ENCODE measurements around the gene AHCTF1. TPM values are rescaled to one million over a fixed set of nuclear protein-coding genes. Genes with fewer than 3 reads are reported as not detected.
"Not testable (repeated sequence)": the region's sequence is repeated elsewhere in the genome, so short reads cannot be mapped to it uniquely, and the experiment has no call there.

The AHCTF1 gene
- total and polyA plus RNA-seq, 4 donors = 7.5 to 32.4 (median 22.6) TPM

GRCh38 chr1:246897302-246897701, 34.4 kb downstream of the AHCTF1 start:
- WGBS, 2 donors = 92 to 95% methylated on average over 5 of the region's 5 CpGs
- H3K27ac ChIP-seq (ENCODE audit: low read depth in 1 of 2, low read length in 2 of 2) = no peak overlapping the region
- no peaks in the 10 kb centered on the region for H3K27me3 ChIP-seq (ENCODE audit: control insufficient read depth in 1 of 2, insufficient read depth in 2 of 2, low read length in 1 of 2)
- H3K36me3 ChIP-seq (ENCODE audit: control insufficient read depth in 1 of 2, insufficient read depth in 2 of 2, low read length in 1 of 2) = peaks cover 5 to 12% of the 10 kb centered on the region in 2 donors
- H3K9me3 ChIP-seq (ENCODE audit: control insufficient read depth, low read length) = no peaks in the 10 kb centered on the region
- no peaks in the 10 kb centered on the region for H3K4me1 ChIP-seq (ENCODE audit: control insufficient read depth in 1 of 2, insufficient read depth in 2 of 2, low read length in 2 of 2)
- no peak for ATAC-seq (ENCODE audit: low FRiP score)
- H3K4me3 ChIP-seq (ENCODE audit: low read length in 2 of 2) = no peak overlapping the region
- intact Hi-C loops (cut with DNase I) = no loop called here
- no peak for DNase-seq

GRCh38 chr1:246893191-246893939, 38.4 kb downstream of the AHCTF1 start:
- Histone ChIP-seq H3K36me3 (ENCODE audit: control insufficient read depth in 1 of 2, insufficient read depth in 2 of 2, low read length in 1 of 2) (peaks cover 5% of the 10 kb centered on the region in 2 donors), H3K4me3 (ENCODE audit: low read length in 2 of 2) (no peak overlapping the region), H3K27me3 (ENCODE audit: control insufficient read depth in 1 of 2, insufficient read depth in 2 of 2, low read length in 1 of 2) (no peaks in the 10 kb centered on the region), H3K27ac (ENCODE audit: low read depth in 1 of 2, low read length in 2 of 2) (no peak overlapping the region), H3K4me1 (ENCODE audit: control insufficient read depth in 1 of 2, insufficient read depth in 2 of 2, low read length in 2 of 2) (no peaks in the 10 kb centered on the region), H3K9me3 (ENCODE audit: control insufficient read depth, low read length) (no peaks in the 10 kb centered on the region)
- WGBS, 2 donors = 93% methylated on average over 5 of the region's 5 CpGs
- no peak for ATAC-seq (ENCODE audit: low FRiP score)
- no peak for DNase-seq
- intact Hi-C loops (cut with DNase I) = no loop called here

- intact Hi-C loops (cut with DNase I) = no loop called here
Observed at GRCh38 chr1:246891105-246891504, 40.6 kb downstream of the AHCTF1 start.

DNA sequence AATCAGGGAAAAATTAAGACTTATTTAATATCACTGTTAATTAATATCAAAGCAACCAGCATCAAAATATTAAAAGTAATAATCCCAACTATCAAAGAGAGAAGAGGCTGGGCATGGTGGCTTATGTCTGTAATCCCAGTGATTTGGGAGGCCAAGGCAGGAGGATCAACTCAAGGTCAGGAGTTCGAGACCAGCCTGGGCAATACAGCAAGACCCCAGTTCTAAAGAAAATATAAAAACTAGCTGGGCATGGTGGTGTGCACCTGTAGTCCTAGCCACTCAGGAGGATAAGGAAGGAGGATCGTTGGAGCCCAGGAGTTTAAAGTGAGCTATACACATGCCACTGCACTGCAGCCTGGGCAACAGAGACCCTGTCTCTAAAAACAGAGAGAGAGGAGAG, 43.2 kb downstream of the AHCTF1 start:
- H3K4me3 ChIP-seq (ENCODE audit: low read length in 2 of 2) = no peak overlapping the region

More at GRCh38 chr1:246891105-246891504, 40.6 kb downstream of the AHCTF1 start:
- ATAC-seq (ENCODE audit: low FRiP score) (no peak), DNase-seq (no peak)
- H3K4me1 ChIP-seq (ENCODE audit: control insufficient read depth in 1 of 2, insufficient read depth in 2 of 2, low read length in 2 of 2) = no peaks in the 10 kb centered on the region
- H3K27me3 ChIP-seq (ENCODE audit: control insufficient read depth in 1 of 2, insufficient read depth in 2 of 2, low read length in 1 of 2) = no peaks in the 10 kb centered on the region
- no peak overlapping the region for H3K27ac ChIP-seq (ENCODE audit: low read depth in 1 of 2, low read length in 2 of 2)
- no peaks in the 10 kb centered on the region for H3K9me3 ChIP-seq (ENCODE audit: control insufficient read depth, low read length)
- H3K4me3 ChIP-seq (ENCODE audit: low read length in 2 of 2) = no peak overlapping the region
- H3K36me3 ChIP-seq (ENCODE audit: control insufficient read depth in 1 of 2, insufficient read depth in 2 of 2, low read length in 1 of 2) = peaks cover 2 to 5% of the 10 kb centered on the region in 2 donors

GRCh38 chr1:246885389-246885788, 46.4 kb downstream of the AHCTF1 start:
- DNase-seq; H3K4me1 ChIP-seq (ENCODE audit: control insufficient read depth in 1 of 2, insufficient read depth in 2 of 2, low read length in 2 of 2); H3K27ac ChIP-seq (ENCODE audit: low read depth in 1 of 2, low read length in 2 of 2); intact Hi-C loops (cut with DNase I); H3K9me3 ChIP-seq (ENCODE audit: control insufficient read depth, low read length); H3K4me3 ChIP-seq (ENCODE audit: low read length in 2 of 2); ATAC-seq (ENCODE audit: low FRiP score); H3K36me3 ChIP-seq (ENCODE audit: control insufficient read depth in 1 of 2, insufficient read depth in 2 of 2, low read length in 1 of 2); H3K27me3 ChIP-seq (ENCODE audit: control insufficient read depth in 1 of 2, insufficient read depth in 2 of 2, low read length in 1 of 2): not testable (repeated sequence)
- 90% methylated on average over 5 of the region's 5 CpGs for whole genome bisulfite sequencing, 2 donors

More for the DNA sequence above, 43.2 kb downstream of the AHCTF1 start:
- Histone ChIP-seq H3K4me1 (ENCODE audit: control insufficient read depth in 1 of 2, insufficient read depth in 2 of 2, low read length in 2 of 2) (no peaks in the 10 kb centered on the region), H3K27ac (ENCODE audit: low read depth in 1 of 2, low read length in 2 of 2) (no peak overlapping the region), H3K36me3 (ENCODE audit: control insufficient read depth in 1 of 2, insufficient read depth in 2 of 2, low read length in 1 of 2) (no peaks in the 10 kb centered on the region), H3K27me3 (ENCODE audit: control insufficient read depth in 1 of 2, insufficient read depth in 2 of 2, low read length in 1 of 2) (no peaks in the 10 kb centered on the region), H3K9me3 (ENCODE audit: control insufficient read depth, low read length) (no peaks in the 10 kb centered on the region)
- WGBS, 2 donors = 96 to 98% methylated on average over 2 of the region's 2 CpGs
- DNase-seq (no peak), ATAC-seq (ENCODE audit: low FRiP score) (no peak)
- intact Hi-C loops (cut with DNase I) = no loop called here

DNA sequence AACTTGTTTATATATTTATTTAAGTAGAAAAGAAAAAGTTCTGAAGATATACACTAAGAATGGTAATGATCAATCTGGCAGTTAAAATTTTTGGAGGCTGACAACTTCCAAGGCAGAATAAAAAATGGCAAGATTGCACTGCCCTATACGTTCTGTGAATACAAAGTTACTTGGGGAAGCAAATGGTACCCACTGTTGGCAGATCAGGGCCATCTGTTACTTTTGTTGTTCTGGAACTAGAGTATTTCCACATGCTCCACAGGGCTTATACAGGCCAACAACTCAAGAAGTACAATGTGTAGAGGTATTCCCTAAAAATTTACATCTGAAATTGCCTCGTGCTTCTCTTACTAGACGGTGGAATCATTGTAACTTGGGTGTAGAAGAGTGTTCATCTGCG, 53.2 kb downstream of the AHCTF1 start:
- WGBS, 2 donors = 93% methylated on average over 4 of the region's 4 CpGs
- intact Hi-C loops (cut with DNase I) = no loop called here
- H3K27ac ChIP-seq (ENCODE audit: low read depth in 1 of 2, low read length in 2 of 2) = no peak overlapping the region
- H3K9me3 ChIP-seq (ENCODE audit: control insufficient read depth, low read length) = no peaks in the 10 kb centered on the region
- H3K36me3 ChIP-seq (ENCODE audit: control insufficient read depth in 1 of 2, insufficient read depth in 2 of 2, low read length in 1 of 2) = peaks cover 0 to 2% of the 10 kb centered on the region in 2 donors
- ATAC-seq (ENCODE audit: low FRiP score) = no peak
- no peak overlapping the region for H3K4me3 ChIP-seq (ENCODE audit: low read length in 2 of 2)
- H3K4me1 ChIP-seq (ENCODE audit: control insufficient read depth in 1 of 2, insufficient read depth in 2 of 2, low read length in 2 of 2) = no peaks in the 10 kb centered on the region
- DNase-seq = no peak
- no peaks in the 10 kb centered on the region for H3K27me3 ChIP-seq (ENCODE audit: control insufficient read depth in 1 of 2, insufficient read depth in 2 of 2, low read length in 1 of 2)

GRCh38 chr1:246876431-246876830, 55.3 kb downstream of the AHCTF1 start:
- H3K36me3 ChIP-seq (ENCODE audit: control insufficient read depth in 1 of 2, insufficient read depth in 2 of 2, low read length in 1 of 2) = peaks cover 0 to 3% of the 10 kb centered on the region in 2 donors
- no peaks in the 10 kb centered on the region for H3K9me3 ChIP-seq (ENCODE audit: control insufficient read depth, low read length)
- H3K4me1 ChIP-seq (ENCODE audit: control insufficient read depth in 1 of 2, insufficient read depth in 2 of 2, low read length in 2 of 2) = no peaks in the 10 kb centered on the region
- 96 to 98% methylated on average over 3 of the region's 3 CpGs for WGBS, 2 donors
- no peaks in the 10 kb centered on the region for H3K27me3 ChIP-seq (ENCODE audit: control insufficient read depth in 1 of 2, insufficient read depth in 2 of 2, low read length in 1 of 2)
- H3K27ac ChIP-seq (ENCODE audit: low read depth in 1 of 2, low read length in 2 of 2) = no peak overlapping the region
- no peak overlapping the region for H3K4me3 ChIP-seq (ENCODE audit: low read length in 2 of 2)
- DNase-seq (no peak), ATAC-seq (ENCODE audit: low FRiP score) (no peak)
- intact Hi-C loops (cut with DNase I) = no loop called here

DNA sequence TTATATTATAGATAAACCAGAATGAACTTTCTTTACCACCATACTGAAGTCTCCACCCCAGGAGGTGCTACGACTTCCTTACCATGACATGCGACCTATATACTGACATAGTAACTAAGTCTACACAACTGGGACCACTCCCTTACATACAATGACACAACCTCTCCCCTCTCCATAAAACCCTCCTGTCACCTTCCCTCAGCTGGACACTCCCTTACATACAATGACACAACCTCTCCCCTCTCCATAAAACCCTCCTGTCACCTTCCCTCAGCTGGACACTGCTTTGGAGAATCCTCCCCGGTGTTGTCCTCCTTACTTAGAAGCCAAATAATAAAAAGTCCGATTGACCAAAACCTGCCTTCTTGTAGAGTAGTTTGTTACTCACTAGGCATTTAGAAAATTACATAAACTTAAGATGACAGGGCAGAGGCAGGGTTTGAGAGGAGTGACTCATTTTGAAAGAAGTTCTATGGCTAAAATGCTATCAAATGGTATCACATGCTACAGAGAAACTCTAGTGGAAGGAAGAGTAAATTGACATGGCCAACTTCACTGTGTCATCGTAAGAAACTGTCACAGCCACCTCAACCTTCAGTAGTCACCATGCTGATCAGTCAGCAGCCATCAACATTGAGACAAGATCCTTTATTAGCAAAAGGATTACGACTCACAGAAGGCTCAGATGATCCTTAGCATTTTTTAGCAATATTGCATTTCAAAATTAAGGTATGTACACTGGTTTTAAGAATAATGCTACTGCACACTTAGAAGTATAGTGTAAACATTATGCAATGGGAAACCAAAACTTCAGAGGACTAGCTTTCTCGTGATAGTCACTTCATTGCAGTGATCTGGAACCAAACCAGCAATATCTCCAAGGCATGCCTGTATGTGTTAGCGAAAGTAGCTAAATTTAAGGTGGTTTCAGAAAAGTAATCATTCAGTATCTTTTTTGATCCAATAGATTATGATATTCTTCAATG, 56.4 kb downstream of the AHCTF1 start:
- 93 to 95% methylated on average over 8 of the region's 8 CpGs for WGBS, 2 donors
- Histone ChIP-seq H3K4me3 (ENCODE audit: low read length in 2 of 2) (no peak overlapping the region), H3K36me3 (ENCODE audit: control insufficient read depth in 1 of 2, insufficient read depth in 2 of 2, low read length in 1 of 2) (peaks cover 0 to 3% of the 10 kb centered on the region in 2 donors), H3K27me3 (ENCODE audit: control insufficient read depth in 1 of 2, insufficient read depth in 2 of 2, low read length in 1 of 2) (no peaks in the 10 kb centered on the region), H3K4me1 (ENCODE audit: control insufficient read depth in 1 of 2, insufficient read depth in 2 of 2, low read length in 2 of 2) (no peaks in the 10 kb centered on the region), H3K27ac (ENCODE audit: low read depth in 1 of 2, low read length in 2 of 2) (no peak overlapping the region), H3K9me3 (ENCODE audit: control insufficient read depth, low read length) (no peaks in the 10 kb centered on the region)
- intact Hi-C loops (cut with DNase I) = no loop called here
- DNase-seq = no peak
- no peak for ATAC-seq (ENCODE audit: low FRiP score)
